Loucy (cell line): Measurements from ENCODE around the gene TM2D3.

ENCODE experiments used
- H2AFZ ChIP-seq: fragments of 200-600 bp; sonication (generic); 2 replicates; pipeline ENCODE4 v1.6.0; 2016; ENCODE audit warnings: antibody characterized with exemption, mild to moderate bottlenecking, low read length, moderate library complexity
- H3F3A ChIP-seq: fragments of 200-600 bp; 2 replicates; pipeline ENCODE4 v1.6.0; 2016; ENCODE audit warnings: antibody characterized with exemption, low read depth, mild to moderate bottlenecking
- H3K27me3 ChIP-seq: fragments of 200-600 bp; sonication (generic); 2 replicates; pipeline ENCODE4 v1.6.1; 2014; ENCODE audit warnings: low read length, mild to moderate bottlenecking; ENCODE audit not compliant: insufficient read depth, poor library complexity, severe bottlenecking
- H3K36me3 ChIP-seq: fragments of 200-600 bp; sonication (generic); 2 replicates; pipeline ENCODE4 v1.6.1; 2016; ENCODE audit warnings: low read length; ENCODE audit not compliant: insufficient read depth
- H3K4me1 ChIP-seq: fragments of 200-600 bp; sonication (generic); 2 replicates; pipeline ENCODE4 v1.5.1; 2014; ENCODE audit warnings: low read length, mild to moderate bottlenecking; ENCODE audit not compliant: insufficient read depth, poor library complexity, severe bottlenecking
- H3K4me2 ChIP-seq: fragments of 200-600 bp; sonication (generic); 2 replicates; pipeline ENCODE4 v1.6.0; 2014; ENCODE audit warnings: antibody characterized with exemption, low read length, low read depth, mild to moderate bottlenecking; ENCODE audit not compliant: poor library complexity, severe bottlenecking
- H3K4me3 ChIP-seq: fragments of 200-600 bp; sonication (generic); 2 replicates; pipeline ENCODE4 v1.5.1; 2014; ENCODE audit warnings: low read length, mild to moderate bottlenecking, mixed read lengths; ENCODE audit not compliant: poor library complexity, severe bottlenecking
- H3K79me2 ChIP-seq: fragments of 200-600 bp; sonication (generic); 2 replicates; pipeline ENCODE4 v1.6.1; 2014; ENCODE audit warnings: low read length; ENCODE audit not compliant: insufficient read depth
- H3K9ac ChIP-seq: fragments of 200-600 bp; sonication (generic); 2 replicates; pipeline ENCODE4 v1.6.0; 2014; ENCODE audit warnings: mild to moderate bottlenecking, low read depth, low read length, moderate library complexity; ENCODE audit not compliant: poor library complexity, severe bottlenecking
- H3K9me2 ChIP-seq: fragments of 200-600 bp; sonication (generic); replicated peaks from 2 replicates; pipeline ENCODE4 v1.6.1; 2016; ENCODE audit warnings: low read depth, low read length, mixed read lengths
- H3K9me3 ChIP-seq: fragments of 200-600 bp; sonication (generic); 2 replicates; pipeline ENCODE4 v1.6.1; 2014; ENCODE audit warnings: mild to moderate bottlenecking, antibody characterized with exemption, low read length, low read depth; ENCODE audit not compliant: insufficient read depth
- H4K20me1 ChIP-seq: fragments of 200-600 bp; sonication (generic); 2 replicates; pipeline ENCODE4 v1.6.0; 2014; ENCODE audit warnings: antibody characterized with exemption, low read length, mild to moderate bottlenecking; ENCODE audit not compliant: insufficient read depth, poor library complexity, severe bottlenecking
- EZH2phosphoT487 ChIP-seq: fragments of 200-600 bp; IDR thresholded peaks from 2 replicates; pipeline ENCODE4 v1.6.1; 2018; ENCODE audit warnings: antibody characterized with exemption, mild to moderate bottlenecking, moderate library complexity, borderline replicate concordance
- TF ChIP-seq, protein P1 (sequence below): fragments of 200-600 bp; sonication (generic); conservative IDR thresholded peaks from 2 replicates; pipeline ENCODE4 v1.5.1; 2014; ENCODE audit warnings: mild to moderate bottlenecking, antibody characterized with exemption, low read length

TM2D3 gene

DNA sequence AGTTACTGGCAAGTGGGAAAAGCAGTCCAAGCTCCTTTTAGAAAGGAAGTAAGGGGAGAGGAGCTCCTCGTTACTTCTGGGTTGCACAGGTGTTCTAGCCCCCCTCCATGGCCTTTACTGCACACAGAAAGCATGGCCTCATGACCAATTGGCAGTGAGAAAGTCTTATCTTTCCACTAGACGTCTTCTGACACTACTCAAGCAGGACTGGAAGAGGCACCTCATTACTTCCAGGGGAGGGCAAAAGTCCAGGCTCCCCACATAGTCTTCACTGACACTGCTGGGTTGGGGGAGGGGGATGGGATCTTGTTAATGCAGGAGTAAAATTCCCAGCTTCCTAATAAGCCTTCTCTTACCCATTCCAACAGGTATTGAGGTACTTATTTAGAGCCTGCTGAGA is 27.6 kb upstream of the TM2D3 start:
- Histone ChIP-seq H3K79me2 (no peaks in the 10 kb centered on the region), H4K20me1 (no peaks in the 10 kb centered on the region), H3K4me2 (no peak overlapping the region), H3F3A (no peaks in the 10 kb centered on the region), H3K4me1 (peaks cover 4% of the 10 kb centered on the region), H3K27me3 (no peaks in the 10 kb centered on the region), H3K9me3 (no peaks in the 10 kb centered on the region), H3K9me2 (no peaks in the 10 kb centered on the region), H2AFZ (no peak overlapping the region), H3K4me3 (no peak overlapping the region), H3K9ac (no peak overlapping the region), H3K36me3 (peaks cover 6% of the 10 kb centered on the region; the same call in 1 of the 2 replicates)
- TF ChIP-seq, protein P1, sequence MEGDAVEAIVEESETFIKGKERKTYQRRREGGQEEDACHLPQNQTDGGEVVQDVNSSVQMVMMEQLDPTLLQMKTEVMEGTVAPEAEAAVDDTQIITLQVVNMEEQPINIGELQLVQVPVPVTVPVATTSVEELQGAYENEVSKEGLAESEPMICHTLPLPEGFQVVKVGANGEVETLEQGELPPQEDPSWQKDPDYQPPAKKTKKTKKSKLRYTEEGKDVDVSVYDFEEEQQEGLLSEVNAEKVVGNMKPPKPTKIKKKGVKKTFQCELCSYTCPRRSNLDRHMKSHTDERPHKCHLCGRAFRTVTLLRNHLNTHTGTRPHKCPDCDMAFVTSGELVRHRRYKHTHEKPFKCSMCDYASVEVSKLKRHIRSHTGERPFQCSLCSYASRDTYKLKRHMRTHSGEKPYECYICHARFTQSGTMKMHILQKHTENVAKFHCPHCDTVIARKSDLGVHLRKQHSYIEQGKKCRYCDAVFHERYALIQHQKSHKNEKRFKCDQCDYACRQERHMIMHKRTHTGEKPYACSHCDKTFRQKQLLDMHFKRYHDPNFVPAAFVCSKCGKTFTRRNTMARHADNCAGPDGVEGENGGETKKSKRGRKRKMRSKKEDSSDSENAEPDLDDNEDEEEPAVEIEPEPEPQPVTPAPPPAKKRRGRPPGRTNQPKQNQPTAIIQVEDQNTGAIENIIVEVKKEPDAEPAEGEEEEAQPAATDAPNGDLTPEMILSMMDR = no peak
- no peak for TF ChIP-seq EZH2phosphoT487

DNA sequence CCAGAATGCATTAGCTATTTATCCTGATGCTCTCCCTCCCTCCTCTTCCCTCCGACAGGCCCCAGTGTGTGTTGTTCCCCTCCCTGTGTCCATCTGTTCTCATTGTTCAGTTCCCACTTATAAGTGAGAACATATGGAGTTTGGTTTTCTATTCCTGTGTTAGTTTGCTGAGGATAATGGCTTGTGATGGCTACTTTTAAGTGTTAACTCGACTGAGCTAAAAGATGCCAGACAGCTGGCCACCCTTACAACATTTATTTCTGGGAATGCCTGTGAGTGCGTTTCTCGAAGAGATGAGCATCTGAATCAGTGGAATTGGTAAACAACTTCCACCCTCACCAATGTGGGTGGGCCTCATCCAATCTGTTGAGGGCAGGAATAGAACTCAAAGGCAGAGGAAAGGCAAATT is 24.7 kb upstream of the TM2D3 start:
- Histone ChIP-seq H3K9ac (no peak overlapping the region), H3K9me3 (no peaks in the 10 kb centered on the region), H3F3A (no peaks in the 10 kb centered on the region), H3K4me1 (peaks cover 5% of the 10 kb centered on the region), H3K4me3 (no peak overlapping the region), H3K36me3 (0 out of 2 replicates have a peak, but pooled peaks cover 2% of the 10 kb centered on the region), H4K20me1 (no peaks in the 10 kb centered on the region), H3K9me2 (no peaks in the 10 kb centered on the region), H3K4me2 (no peak overlapping the region), H3K79me2 (no peaks in the 10 kb centered on the region), H3K27me3 (no peaks in the 10 kb centered on the region), H2AFZ (no peak overlapping the region)
- no peak for TF ChIP-seq EZH2phosphoT487
- TF ChIP-seq, protein P1 = no peak

DNA sequence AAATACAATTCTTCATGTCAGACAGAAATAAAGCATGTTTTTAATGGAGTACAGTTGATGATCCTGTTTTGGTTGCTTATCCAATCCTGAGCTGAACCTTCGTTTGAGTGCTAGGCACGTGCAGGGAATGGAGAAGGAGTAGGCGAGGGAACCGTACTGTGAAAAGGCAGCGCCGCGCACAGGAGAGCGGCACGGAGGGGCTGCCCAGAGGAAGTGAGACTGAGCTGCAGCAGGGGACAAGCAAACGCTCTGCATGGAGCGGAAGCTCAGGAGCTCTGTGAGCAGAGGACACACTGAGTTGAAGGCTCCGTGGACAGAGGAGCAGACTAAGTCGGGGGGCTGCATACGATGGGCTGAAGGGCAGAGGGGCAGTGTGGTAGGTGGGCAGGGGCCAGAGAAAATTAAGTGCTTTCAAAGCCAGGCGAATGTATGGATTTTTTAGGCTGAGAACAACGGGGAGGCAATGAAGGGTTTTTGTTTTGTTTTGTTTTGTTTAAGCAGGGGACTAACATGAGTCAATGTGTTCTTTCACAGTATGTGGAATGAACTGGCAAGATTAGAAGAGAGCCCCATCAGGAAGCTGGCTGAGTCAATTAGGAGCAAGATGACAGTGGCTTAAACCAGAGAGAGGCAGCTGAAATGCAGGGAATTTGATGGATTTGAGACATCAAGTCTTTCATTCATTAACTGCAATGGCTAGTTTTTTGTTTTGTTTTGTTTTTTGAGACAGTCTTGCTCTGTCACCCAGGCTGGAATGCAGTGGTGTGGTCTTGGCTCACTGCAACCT is 23.8 kb upstream of the TM2D3 start:
- Histone ChIP-seq H3K27me3 (no peaks in the 10 kb centered on the region), H3K4me1 (peaks cover 5% of the 10 kb centered on the region), H3K9ac (no peak overlapping the region), H2AFZ (no peak overlapping the region), H3K4me2 (no peak overlapping the region), H3K79me2 (no peaks in the 10 kb centered on the region), H3K36me3 (0 out of 2 replicates have a peak, but pooled peaks cover 2% of the 10 kb centered on the region), H3K9me2 (no peaks in the 10 kb centered on the region), H3K9me3 (no peaks in the 10 kb centered on the region), H3F3A (no peaks in the 10 kb centered on the region), H4K20me1 (no peaks in the 10 kb centered on the region), H3K4me3 (no peak overlapping the region)
- TF ChIP-seq EZH2phosphoT487 = no peak
- TF ChIP-seq, protein P1 = no peak
